ENCODE results near the gene CLCN6.

CLCN6 gene

GRCh38 chr1:11874258-11874562 lies 68.2 kb downstream of the CLCN6 start:
- peaks cover 96% of the 10 kb centered on the region for H3K27me3 ChIP-seq (replicated peaks; ENCODE audit: insufficient read depth, low read length)
- no peak overlapping the region for H2AFZ ChIP-seq (ENCODE audit: low read length)
- H3K9me3 ChIP-seq (replicated peaks; ENCODE audit: insufficient read depth, low read length): no peaks in the 10 kb centered on the region
- no peaks in the 10 kb centered on the region for H3K4me1 ChIP-seq (ENCODE audit: low read length)
- TF ChIP-seq EZH2 (optimal IDR thresholded peaks at IDR 0.05; ENCODE audit: low read depth, low read length) (no peak), EZH2phosphoT487 (IDR thresholded peaks at IDR 0.05; ENCODE audit: low read length) (no peak)
- TF ChIP-seq, protein P1, sequence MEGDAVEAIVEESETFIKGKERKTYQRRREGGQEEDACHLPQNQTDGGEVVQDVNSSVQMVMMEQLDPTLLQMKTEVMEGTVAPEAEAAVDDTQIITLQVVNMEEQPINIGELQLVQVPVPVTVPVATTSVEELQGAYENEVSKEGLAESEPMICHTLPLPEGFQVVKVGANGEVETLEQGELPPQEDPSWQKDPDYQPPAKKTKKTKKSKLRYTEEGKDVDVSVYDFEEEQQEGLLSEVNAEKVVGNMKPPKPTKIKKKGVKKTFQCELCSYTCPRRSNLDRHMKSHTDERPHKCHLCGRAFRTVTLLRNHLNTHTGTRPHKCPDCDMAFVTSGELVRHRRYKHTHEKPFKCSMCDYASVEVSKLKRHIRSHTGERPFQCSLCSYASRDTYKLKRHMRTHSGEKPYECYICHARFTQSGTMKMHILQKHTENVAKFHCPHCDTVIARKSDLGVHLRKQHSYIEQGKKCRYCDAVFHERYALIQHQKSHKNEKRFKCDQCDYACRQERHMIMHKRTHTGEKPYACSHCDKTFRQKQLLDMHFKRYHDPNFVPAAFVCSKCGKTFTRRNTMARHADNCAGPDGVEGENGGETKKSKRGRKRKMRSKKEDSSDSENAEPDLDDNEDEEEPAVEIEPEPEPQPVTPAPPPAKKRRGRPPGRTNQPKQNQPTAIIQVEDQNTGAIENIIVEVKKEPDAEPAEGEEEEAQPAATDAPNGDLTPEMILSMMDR (IDR thresholded peaks at IDR 0.05; ENCODE audit: low read length): no peak
- DNase-seq: no peak
- no peaks in the 10 kb centered on the region for H4K20me1 ChIP-seq (ENCODE audit: insufficient read depth, low read length)
- H3K9me2 ChIP-seq (replicated peaks; ENCODE audit: insufficient read depth, low read length): no peaks in the 10 kb centered on the region
- H3K9ac ChIP-seq (ENCODE audit: low read length): no peak overlapping the region
- no peaks in the 10 kb centered on the region for H3K79me2 ChIP-seq (ENCODE audit: low read length)
- H3K4me3 ChIP-seq (ENCODE audit: low read length): no peak overlapping the region
- H3K27ac ChIP-seq (ENCODE audit: low read length): no peak overlapping the region
- H3F3A ChIP-seq (ENCODE audit: insufficient read depth, low read length): no peaks in the 10 kb centered on the region
- H3K4me2 ChIP-seq (ENCODE audit: low read depth, low read length): no peak overlapping the region
- no peaks in the 10 kb centered on the region for H3K36me3 ChIP-seq (replicated peaks; ENCODE audit: insufficient read depth, low read length)

GRCh38 chr1:11874624-11875023 lies 68.6 kb downstream of the CLCN6 start:
- H2AFZ ChIP-seq (ENCODE audit: low read length): no peak overlapping the region
- H3K4me2 ChIP-seq (ENCODE audit: low read depth, low read length): no peak overlapping the region
- no peaks in the 10 kb centered on the region for H3K36me3 ChIP-seq (replicated peaks; ENCODE audit: insufficient read depth, low read length)
- no peaks in the 10 kb centered on the region for H3K9me3 ChIP-seq (replicated peaks; ENCODE audit: insufficient read depth, low read length)
- no peaks in the 10 kb centered on the region for H3K79me2 ChIP-seq (ENCODE audit: low read length)
- no peak overlapping the region for H3K9ac ChIP-seq (ENCODE audit: low read length)
- no peak for DNase-seq
- no peaks in the 10 kb centered on the region for H3F3A ChIP-seq (ENCODE audit: insufficient read depth, low read length)
- no peak overlapping the region for H3K4me3 ChIP-seq (ENCODE audit: low read length)
- no peaks in the 10 kb centered on the region for H3K4me1 ChIP-seq (ENCODE audit: low read length)
- TF ChIP-seq, protein P1 (IDR thresholded peaks at IDR 0.05; ENCODE audit: low read length): no peak
- TF ChIP-seq EZH2 (optimal IDR thresholded peaks at IDR 0.05; ENCODE audit: low read depth, low read length): no peak
- peaks cover 96% of the 10 kb centered on the region for H3K27me3 ChIP-seq (replicated peaks; ENCODE audit: insufficient read depth, low read length)
- H4K20me1 ChIP-seq (ENCODE audit: insufficient read depth, low read length): no peaks in the 10 kb centered on the region
- no peaks in the 10 kb centered on the region for H3K9me2 ChIP-seq (replicated peaks; ENCODE audit: insufficient read depth, low read length)
- no peak overlapping the region for H3K27ac ChIP-seq (ENCODE audit: low read length)

- Histone ChIP-seq H3K36me3 (replicated peaks; ENCODE audit: insufficient read depth, low read length) (no peaks in the 10 kb centered on the region), H3F3A (ENCODE audit: insufficient read depth, low read length) (no peaks in the 10 kb centered on the region), H3K4me3 (ENCODE audit: low read length) (no peak overlapping the region), H3K27ac (ENCODE audit: low read length) (no peak overlapping the region), H2AFZ (ENCODE audit: low read length) (no peak overlapping the region), H3K9me3 (replicated peaks; ENCODE audit: insufficient read depth, low read length) (no peaks in the 10 kb centered on the region), H3K4me1 (ENCODE audit: low read length) (no peaks in the 10 kb centered on the region), H3K27me3 (replicated peaks; ENCODE audit: insufficient read depth, low read length) (peaks cover 96% of the 10 kb centered on the region), H3K4me2 (ENCODE audit: low read depth, low read length) (no peak overlapping the region), H3K9me2 (replicated peaks; ENCODE audit: insufficient read depth, low read length) (no peaks in the 10 kb centered on the region), H3K9ac (ENCODE audit: low read length) (no peak overlapping the region), H4K20me1 (ENCODE audit: insufficient read depth, low read length) (no peaks in the 10 kb centered on the region), H3K79me2 (ENCODE audit: low read length) (no peaks in the 10 kb centered on the region)
- TF ChIP-seq EZH2phosphoT487 (IDR thresholded peaks at IDR 0.05; ENCODE audit: low read length): no peak
- TF ChIP-seq EZH2 (optimal IDR thresholded peaks at IDR 0.05; ENCODE audit: low read depth, low read length): no peak
- TF ChIP-seq, protein P1 (IDR thresholded peaks at IDR 0.05; ENCODE audit: low read length): no peak
- DNase-seq: no peak
Measured at GRCh38 chr1:11875094-11875493, 69.1 kb downstream of the CLCN6 start.

Measured in MM.1S (cell line).